Parathyroid adenoma (tissue), 2 donors: ENCODE measurements around the gene ARAP1.

Source experiments
- H2AFZ ChIP-seq: fragments of 300-600 bp; sonication (generic); one replicate; pipeline ENCODE4 v1.7.0; 2017; ENCODE audit warnings: antibody characterized with exemption, mild to moderate bottlenecking
- H3K27ac ChIP-seq: fragments of 300-600 bp; sonication (generic); one replicate; pipeline ENCODE4 v1.7.0; 2017
- H3K27me3 ChIP-seq: fragments of 300-600 bp; sonication (generic); one replicate; pipeline ENCODE4 v1.7.0; 2017; ENCODE audit warnings: low read length; ENCODE audit not compliant: control insufficient read depth, insufficient read depth
- H3K36me3 ChIP-seq: fragments of 300-600 bp; sonication (generic); one replicate; pipeline ENCODE4 v1.7.0; 2017; ENCODE audit warnings: low read length; ENCODE audit not compliant: control insufficient read depth, insufficient read depth
- H3K4me1 ChIP-seq: fragments of 300-600 bp; sonication (generic); one replicate; pipeline ENCODE4 v1.7.0; 2017; ENCODE audit warnings: control low read depth
- H3K4me2 ChIP-seq: fragments of 300-600 bp; sonication (generic); one replicate; pipeline ENCODE4 v1.7.0; 2017; ENCODE audit warnings: low read length
- H3K4me3 ChIP-seq: fragments of 300-600 bp; sonication (generic); one replicate; pipeline ENCODE4 v1.7.0; 2017; ENCODE audit warnings: low read depth, low read length
- H3K79me2 ChIP-seq: fragments of 300-600 bp; sonication (generic); one replicate; pipeline ENCODE4 v1.7.0; 2017; ENCODE audit warnings: control low read depth
- H3K9ac ChIP-seq: fragments of 300-600 bp; sonication (generic); one replicate; pipeline ENCODE4 v1.7.0; 2017; ENCODE audit warnings: mild to moderate bottlenecking
- H3K9me3 ChIP-seq: fragments of 300-600 bp; sonication (generic); one replicate; pipeline ENCODE4 v1.7.0; 2017; ENCODE audit warnings: low read length; ENCODE audit not compliant: control insufficient read depth
- CTCF ChIP-seq: fragments of 300-600 bp; sonication (generic); IDR thresholded peaks from one replicate; pipeline ENCODE4 v1.7.0; 2017; ENCODE audit warnings: antibody characterized with exemption, mild to moderate bottlenecking
- donor health status: primary hyperparathyroidism.

ARAP1 gene

GRCh38 chr11:72704783-72705265 is 47.4 kb downstream of the ARAP1 start:
- Histone ChIP-seq H3K27ac (no peak overlapping the region), H3K9ac (no peak overlapping the region), H3K27me3 (no peaks in the 10 kb centered on the region), H3K79me2 (no peaks in the 10 kb centered on the region), H3K4me3 (no peak overlapping the region), H3K36me3 (no peaks in the 10 kb centered on the region), H2AFZ (no peak overlapping the region), H3K4me2 (no peak overlapping the region), H3K9me3 (no peaks in the 10 kb centered on the region), H3K4me1 (no peaks in the 10 kb centered on the region)
- TF ChIP-seq CTCF: no peak

GRCh38 chr11:72704028-72704782 is 48.0 kb downstream of the ARAP1 start:
- no peaks in the 10 kb centered on the region for H3K4me1 ChIP-seq
- no peak overlapping the region for H3K4me2 ChIP-seq
- H2AFZ ChIP-seq: no peak overlapping the region
- H3K4me3 ChIP-seq: no peak overlapping the region
- no peaks in the 10 kb centered on the region for H3K27me3 ChIP-seq
- H3K79me2 ChIP-seq: no peaks in the 10 kb centered on the region
- TF ChIP-seq CTCF: no peak
- H3K9ac ChIP-seq: no peak overlapping the region
- no peaks in the 10 kb centered on the region for H3K36me3 ChIP-seq
- H3K27ac ChIP-seq: no peak overlapping the region
- no peaks in the 10 kb centered on the region for H3K9me3 ChIP-seq

GRCh38 chr11:72703267-72704008 is 48.8 kb downstream of the ARAP1 start:
- H2AFZ ChIP-seq: no peak overlapping the region
- no peaks in the 10 kb centered on the region for H3K4me1 ChIP-seq
- H3K9me3 ChIP-seq: no peaks in the 10 kb centered on the region
- no peak overlapping the region for H3K27ac ChIP-seq
- no peak overlapping the region for H3K4me2 ChIP-seq
- H3K79me2 ChIP-seq: no peaks in the 10 kb centered on the region
- TF ChIP-seq CTCF: no peak
- no peaks in the 10 kb centered on the region for H3K27me3 ChIP-seq
- no peak overlapping the region for H3K9ac ChIP-seq
- H3K4me3 ChIP-seq: no peak overlapping the region
- H3K36me3 ChIP-seq: no peaks in the 10 kb centered on the region

GRCh38 chr11:72702577-72703241 is 49.5 kb downstream of the ARAP1 start:
- Histone ChIP-seq H3K9ac (no peak overlapping the region), H3K9me3 (no peaks in the 10 kb centered on the region), H3K4me3 (no peak overlapping the region), H3K27me3 (no peaks in the 10 kb centered on the region), H3K27ac (no peak overlapping the region), H3K36me3 (no peaks in the 10 kb centered on the region), H3K79me2 (no peaks in the 10 kb centered on the region), H2AFZ (no peak overlapping the region), H3K4me2 (no peak overlapping the region), H3K4me1 (no peaks in the 10 kb centered on the region)
- no peak for TF ChIP-seq CTCF
